ENCODE data around the gene KLHL5.
"Not testable (repeated sequence)": the region's sequence is repeated elsewhere in the genome, so short reads cannot be mapped to it uniquely, and the experiment has no call there.

DNA sequence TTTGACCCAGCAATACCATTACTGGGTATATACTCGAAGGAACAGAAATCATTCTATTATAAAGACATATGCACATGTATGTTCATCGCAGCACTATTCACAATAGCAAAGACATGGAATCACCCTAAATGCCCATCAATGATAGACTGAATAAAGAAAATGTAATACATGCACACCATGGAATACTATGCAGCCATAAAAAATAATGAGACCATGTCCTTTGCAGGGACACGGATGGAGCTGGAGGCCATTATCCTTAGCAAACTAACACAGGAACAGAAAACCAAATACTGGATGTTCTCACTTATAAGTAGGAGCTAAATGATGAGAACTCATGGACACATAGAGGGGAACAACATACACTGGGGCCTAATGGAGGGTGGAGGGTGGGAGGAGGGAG, 76.2 kb downstream of the KLHL5 start:
- TF ChIP-seq CTCF (IDR thresholded peaks at IDR 0.05; ENCODE audit: low read depth, low read length, missing input control); RAD21 (IDR thresholded peaks at IDR 0.05); TAF1 (conservative IDR thresholded peaks at IDR 0.05); REST (IDR thresholded peaks at IDR 0.05); HNF4A (conservative IDR thresholded peaks at IDR 0.05): not testable (repeated sequence)
- TF ChIP-seq, protein P1, sequence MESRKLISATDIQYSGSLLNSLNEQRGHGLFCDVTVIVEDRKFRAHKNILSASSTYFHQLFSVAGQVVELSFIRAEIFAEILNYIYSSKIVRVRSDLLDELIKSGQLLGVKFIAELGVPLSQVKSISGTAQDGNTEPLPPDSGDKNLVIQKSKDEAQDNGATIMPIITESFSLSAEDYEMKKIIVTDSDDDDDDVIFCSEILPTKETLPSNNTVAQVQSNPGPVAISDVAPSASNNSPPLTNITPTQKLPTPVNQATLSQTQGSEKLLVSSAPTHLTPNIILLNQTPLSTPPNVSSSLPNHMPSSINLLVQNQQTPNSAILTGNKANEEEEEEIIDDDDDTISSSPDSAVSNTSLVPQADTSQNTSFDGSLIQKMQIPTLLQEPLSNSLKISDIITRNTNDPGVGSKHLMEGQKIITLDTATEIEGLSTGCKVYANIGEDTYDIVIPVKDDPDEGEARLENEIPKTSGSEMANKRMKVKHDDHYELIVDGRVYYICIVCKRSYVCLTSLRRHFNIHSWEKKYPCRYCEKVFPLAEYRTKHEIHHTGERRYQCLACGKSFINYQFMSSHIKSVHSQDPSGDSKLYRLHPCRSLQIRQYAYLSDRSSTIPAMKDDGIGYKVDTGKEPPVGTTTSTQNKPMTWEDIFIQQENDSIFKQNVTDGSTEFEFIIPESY (IDR thresholded peaks at IDR 0.05), result not testable (repeated sequence)
- TF ChIP-seq, protein P2, sequence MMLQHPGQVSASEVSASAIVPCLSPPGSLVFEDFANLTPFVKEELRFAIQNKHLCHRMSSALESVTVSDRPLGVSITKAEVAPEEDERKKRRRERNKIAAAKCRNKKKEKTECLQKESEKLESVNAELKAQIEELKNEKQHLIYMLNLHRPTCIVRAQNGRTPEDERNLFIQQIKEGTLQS (IDR thresholded peaks at IDR 0.05), result not testable (repeated sequence)
